KOPT-K1 (cell line): Measurements from ENCODE around the gene SCP2.

Experiments
- H3K27ac ChIP-seq: fragments of 200-600 bp; sonication (generic); 2 replicates; pipeline ENCODE4 v1.5.1; 2016; ENCODE audit warnings: antibody characterized with exemption, mild to moderate bottlenecking, low read depth, low read length; ENCODE audit not compliant: poor library complexity, severe bottlenecking
- H3K36me3 ChIP-seq: fragments of 200-600 bp; sonication (generic); 2 replicates; pipeline ENCODE4 v1.5.1; 2017; ENCODE audit warnings: antibody characterized with exemption, mild to moderate bottlenecking, low read length, moderate library complexity; ENCODE audit not compliant: insufficient read depth
- H3K9me3 ChIP-seq: fragments of 200-600 bp; sonication (generic); 2 replicates; pipeline ENCODE4 v1.5.1; 2017; ENCODE audit warnings: antibody characterized with exemption, low read length, mild to moderate bottlenecking; ENCODE audit not compliant: insufficient read depth, poor library complexity, severe bottlenecking

The SCP2 gene

DNA sequence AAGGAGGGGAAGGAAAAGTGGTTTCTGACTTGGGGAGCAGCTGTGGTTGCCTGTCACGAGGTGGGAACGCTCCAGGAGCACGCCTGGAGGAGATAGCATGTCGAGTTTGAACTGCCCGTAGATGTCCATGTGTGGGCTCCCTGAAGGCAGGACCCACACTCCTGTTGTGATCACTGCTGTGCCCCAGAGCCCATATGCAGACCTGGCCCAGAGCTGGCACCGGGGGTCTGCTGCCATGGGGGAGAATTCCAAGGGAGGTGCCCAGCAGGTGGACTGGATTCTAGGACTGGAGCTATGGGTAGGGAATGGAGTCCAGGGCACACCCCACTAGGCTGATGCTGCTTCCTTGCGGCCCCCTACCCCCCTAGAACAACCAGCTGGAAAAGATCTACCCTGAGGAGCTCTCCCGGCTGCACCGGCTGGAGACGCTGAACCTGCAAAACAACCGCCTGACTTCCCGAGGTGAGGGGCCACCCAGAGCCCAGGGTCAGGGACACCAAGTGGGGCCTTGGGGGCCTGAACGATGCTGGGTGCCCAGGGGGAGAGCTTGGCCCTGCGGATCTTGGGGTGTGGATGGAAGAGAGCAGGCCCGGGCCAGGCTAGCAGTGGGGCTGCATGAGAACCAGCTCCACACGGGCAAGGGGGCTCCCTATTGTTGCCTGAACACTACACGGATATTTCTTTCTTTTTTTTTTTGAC, 144.2 kb downstream of the SCP2 start:
- no peak overlapping the region for H3K27ac ChIP-seq
- H3K9me3 ChIP-seq = no peaks in the 10 kb centered on the region
- no peaks in the 10 kb centered on the region for H3K36me3 ChIP-seq

DNA sequence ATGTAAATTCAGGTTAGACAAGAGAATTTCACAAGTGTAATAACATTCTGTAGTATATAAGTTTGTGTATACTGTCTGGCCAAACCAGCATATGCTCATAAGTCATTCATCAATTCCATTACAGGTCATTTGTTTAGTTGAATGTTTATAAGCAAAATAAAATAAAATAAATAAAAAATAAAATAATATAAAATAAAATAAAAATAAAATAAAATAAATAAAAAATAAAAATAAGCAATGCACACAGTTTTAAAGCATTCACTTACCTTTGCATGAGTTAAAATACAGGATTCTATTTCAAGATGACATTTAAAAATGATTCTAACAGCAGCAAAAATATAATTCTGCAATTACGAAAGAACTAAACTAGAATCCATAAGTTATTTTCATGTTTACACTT, 144.8 kb downstream of the SCP2 start:
- no peaks in the 10 kb centered on the region for H3K9me3 ChIP-seq
- H3K27ac ChIP-seq = no peak overlapping the region
- H3K36me3 ChIP-seq = no peaks in the 10 kb centered on the region

- no peak overlapping the region for H3K27ac ChIP-seq
Observed at GRCh38 chr1:53073287-53073686, 146.2 kb downstream of the SCP2 start.

GRCh38 chr1:53073868-53074311, 146.8 kb downstream of the SCP2 start:
- Histone ChIP-seq H3K27ac (no peak overlapping the region), H3K36me3 (no peaks in the 10 kb centered on the region), H3K9me3 (no peaks in the 10 kb centered on the region)

More at GRCh38 chr1:53073287-53073686, 146.2 kb downstream of the SCP2 start:
- H3K9me3 ChIP-seq = no peaks in the 10 kb centered on the region
- H3K36me3 ChIP-seq = no peaks in the 10 kb centered on the region

DNA sequence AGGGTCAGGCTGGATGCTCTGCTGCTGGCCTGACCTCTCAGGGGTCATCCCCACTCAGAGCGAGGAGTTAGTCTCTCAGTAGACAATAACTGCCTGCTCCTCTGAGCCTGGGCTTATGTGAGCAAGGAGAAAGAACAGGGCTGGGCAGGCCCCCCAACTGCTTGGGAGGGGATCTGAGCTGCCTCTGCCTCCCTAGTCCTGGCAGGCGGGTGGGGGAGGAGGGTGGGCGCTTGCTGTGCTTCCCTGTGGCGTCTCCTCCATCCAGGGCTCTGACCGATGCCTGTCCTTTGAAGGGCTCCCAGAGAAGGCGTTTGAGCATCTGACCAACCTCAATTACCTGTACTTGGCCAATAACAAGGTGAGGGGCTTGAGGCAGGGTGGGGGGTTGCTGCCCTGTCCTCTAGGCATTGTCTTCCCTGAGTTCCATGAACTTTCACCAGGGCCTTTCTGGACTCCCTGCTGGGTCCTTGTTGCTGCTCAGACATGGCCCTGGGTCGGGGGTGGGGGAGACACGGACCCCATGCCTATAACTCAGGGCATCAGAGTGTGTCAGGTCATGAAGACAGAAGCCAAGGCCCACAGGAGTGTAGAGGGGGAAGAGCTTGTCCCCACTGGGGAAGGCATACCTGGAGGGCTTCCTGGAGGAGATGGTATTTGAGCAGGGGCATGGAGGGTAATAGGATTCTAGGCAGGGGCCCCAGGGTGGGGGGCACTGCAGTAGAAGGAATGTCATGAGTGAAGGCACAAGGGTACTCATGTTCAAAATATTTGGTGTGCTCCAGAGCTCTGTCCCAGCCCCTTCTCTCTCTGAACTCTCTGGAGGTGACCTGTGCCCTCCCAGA, 147.5 kb downstream of the SCP2 start:
- H3K9me3 ChIP-seq = no peaks in the 10 kb centered on the region
- H3K27ac ChIP-seq = no peak overlapping the region
- no peaks in the 10 kb centered on the region for H3K36me3 ChIP-seq

DNA sequence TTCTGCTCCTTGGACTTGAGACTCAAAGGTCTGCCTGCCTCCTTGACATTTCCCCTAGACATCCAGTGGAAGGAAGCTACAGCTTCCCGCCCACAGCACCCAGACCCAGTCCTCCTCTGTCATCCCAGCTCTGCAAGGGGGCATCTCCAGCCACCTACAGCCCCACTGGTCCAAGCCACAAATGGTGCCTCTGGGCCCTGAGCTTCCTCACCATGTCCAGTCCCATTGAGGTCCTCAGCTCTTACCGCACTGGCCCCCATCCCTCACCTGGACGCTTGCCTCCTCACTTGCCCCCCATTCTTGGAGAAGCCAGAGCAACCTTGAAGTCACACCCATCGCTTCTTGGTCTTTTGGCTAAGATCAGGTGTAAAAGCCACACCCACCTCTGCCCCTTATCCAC, 148.1 kb downstream of the SCP2 start:
- Histone ChIP-seq H3K27ac (no peak overlapping the region), H3K9me3 (no peaks in the 10 kb centered on the region), H3K36me3 (no peaks in the 10 kb centered on the region)

DNA sequence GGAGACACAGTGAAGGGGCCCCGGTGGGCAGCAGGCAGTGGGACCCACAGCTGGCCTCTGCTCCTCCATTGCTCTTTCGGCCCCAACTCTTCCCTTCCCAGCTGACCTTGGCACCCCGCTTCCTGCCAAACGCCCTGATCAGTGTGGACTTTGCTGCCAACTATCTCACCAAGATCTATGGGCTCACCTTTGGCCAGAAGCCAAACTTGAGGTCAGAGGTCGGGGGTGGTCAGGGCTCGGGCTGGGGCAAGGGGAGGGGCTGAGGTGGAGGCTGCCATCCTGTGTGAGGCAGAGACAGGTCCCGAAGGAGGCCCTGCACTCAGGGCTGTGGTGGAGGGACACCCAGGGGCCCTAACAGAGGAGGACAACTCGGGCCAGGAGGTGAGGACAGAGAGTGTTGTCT, 148.7 kb downstream of the SCP2 start:
- no peaks in the 10 kb centered on the region for H3K9me3 ChIP-seq
- no peak overlapping the region for H3K27ac ChIP-seq

GRCh38 chr1:53076165-53076564, 149.1 kb downstream of the SCP2 start:
- no peaks in the 10 kb centered on the region for H3K9me3 ChIP-seq
- no peaks in the 10 kb centered on the region for H3K36me3 ChIP-seq
- no peak overlapping the region for H3K27ac ChIP-seq

More for the DNA sequence above, 148.7 kb downstream of the SCP2 start:
- no peaks in the 10 kb centered on the region for H3K36me3 ChIP-seq

GRCh38 chr1:53076721-53077598, 149.9 kb downstream of the SCP2 start:
- no peak overlapping the region for H3K27ac ChIP-seq
- H3K36me3 ChIP-seq = no peaks in the 10 kb centered on the region
- no peaks in the 10 kb centered on the region for H3K9me3 ChIP-seq

DNA sequence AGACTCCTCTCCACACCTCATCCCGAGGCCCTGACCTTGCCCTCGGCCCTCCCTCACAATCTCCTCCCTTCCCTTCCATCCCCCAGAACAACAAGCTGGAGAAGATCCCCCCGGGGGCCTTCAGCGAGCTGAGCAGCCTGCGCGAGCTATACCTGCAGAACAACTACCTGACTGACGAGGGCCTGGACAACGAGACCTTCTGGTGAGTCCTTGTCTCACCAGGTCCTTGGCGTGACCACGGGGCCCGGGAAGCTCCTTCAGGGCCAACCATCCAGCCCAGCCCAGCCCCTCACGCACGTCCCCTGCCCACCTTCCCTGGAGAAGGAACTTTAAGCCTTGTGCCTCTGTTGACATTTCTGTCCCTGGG, 150.5 kb downstream of the SCP2 start:
- Histone ChIP-seq H3K36me3 (no peaks in the 10 kb centered on the region), H3K27ac (no peak overlapping the region)

DNA sequence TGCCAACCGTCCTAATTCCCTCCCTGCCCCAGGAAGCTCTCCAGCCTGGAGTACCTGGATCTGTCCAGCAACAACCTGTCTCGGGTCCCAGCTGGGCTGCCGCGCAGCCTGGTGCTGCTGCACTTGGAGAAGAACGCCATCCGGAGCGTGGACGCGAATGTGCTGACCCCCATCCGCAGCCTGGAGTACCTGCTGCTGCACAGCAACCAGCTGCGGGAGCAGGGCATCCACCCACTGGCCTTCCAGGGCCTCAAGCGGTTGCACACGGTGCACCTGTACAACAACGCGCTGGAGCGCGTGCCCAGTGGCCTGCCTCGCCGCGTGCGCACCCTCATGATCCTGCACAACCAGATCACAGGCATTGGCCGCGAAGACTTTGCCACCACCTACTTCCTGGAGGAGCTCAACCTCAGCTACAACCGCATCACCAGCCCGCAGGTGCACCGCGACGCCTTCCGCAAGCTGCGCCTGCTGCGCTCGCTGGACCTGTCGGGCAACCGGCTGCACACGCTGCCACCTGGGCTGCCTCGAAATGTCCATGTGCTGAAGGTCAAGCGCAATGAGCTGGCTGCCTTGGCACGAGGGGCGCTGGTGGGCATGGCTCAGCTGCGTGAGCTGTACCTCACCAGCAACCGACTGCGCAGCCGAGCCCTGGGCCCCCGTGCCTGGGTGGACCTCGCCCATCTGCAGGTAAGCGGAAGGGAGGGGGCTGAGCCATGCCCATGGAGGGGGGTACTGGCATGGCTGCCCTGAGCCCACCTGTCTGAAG, 151.4 kb downstream of the SCP2 start:
- Histone ChIP-seq H3K27ac (no peak overlapping the region), H3K9me3 (no peaks in the 10 kb centered on the region), H3K36me3 (no peaks in the 10 kb centered on the region)

More for the DNA sequence above, 150.5 kb downstream of the SCP2 start:
- H3K9me3 ChIP-seq = no peaks in the 10 kb centered on the region

- Histone ChIP-seq H3K9me3 (no peaks in the 10 kb centered on the region), H3K27ac (no peak overlapping the region), H3K36me3 (no peaks in the 10 kb centered on the region)
Observed at GRCh38 chr1:53079251-53079650, 152.2 kb downstream of the SCP2 start.

DNA sequence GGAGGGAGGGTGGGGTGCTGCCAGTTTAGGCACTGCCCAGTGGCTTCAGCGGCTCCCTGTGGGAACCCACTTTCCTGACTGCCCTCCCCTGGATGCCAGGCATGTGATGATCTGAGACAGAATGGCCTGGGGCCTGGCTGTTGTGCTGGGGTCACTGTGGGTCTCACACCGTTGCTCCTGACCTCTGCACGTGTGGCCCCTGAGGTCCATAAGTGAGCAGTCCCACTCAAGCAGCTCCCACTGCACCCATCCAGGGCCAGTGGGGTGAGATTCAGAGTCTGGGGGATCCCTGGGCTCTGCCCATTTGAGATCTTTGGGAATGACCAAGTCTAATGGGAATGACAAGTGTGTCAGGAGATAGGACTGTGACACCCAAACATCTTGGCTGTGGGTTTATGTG, 153.0 kb downstream of the SCP2 start:
- Histone ChIP-seq H3K36me3 (no peaks in the 10 kb centered on the region), H3K9me3 (no peaks in the 10 kb centered on the region), H3K27ac (no peak overlapping the region)

- no peaks in the 10 kb centered on the region for H3K36me3 ChIP-seq
- H3K27ac ChIP-seq = no peak overlapping the region
- no peaks in the 10 kb centered on the region for H3K9me3 ChIP-seq
Observed at GRCh38 chr1:53080769-53081168, 153.7 kb downstream of the SCP2 start.
